ENCODE measurements around the gene MRPL48.
"Not testable (repeated sequence)": the region's sequence is repeated elsewhere in the genome, so short reads cannot be mapped to it uniquely, and the experiment has no call there.

Gene MRPL48

GRCh38 chr11:73749118-73749517, 38.6 kb upstream of the MRPL48 start:
- DNase-seq: no peak
- Histone ChIP-seq H3K27ac (no peak overlapping the region), H3K36me3 (no peaks in the 10 kb centered on the region), H3K27me3 (ENCODE audit: insufficient read depth, low read depth, severe bottlenecking) (no peaks in the 10 kb centered on the region), H3K9me3 (ENCODE audit: severe bottlenecking) (no peaks in the 10 kb centered on the region), H3K4me3 (ENCODE audit: low read depth, low read length) (no peak overlapping the region)
- TF ChIP-seq CTCF (IDR thresholded peaks at IDR 0.05; ENCODE audit: low read depth, low read length): no peak

- H3K4me3 ChIP-seq (ENCODE audit: low read depth, low read length): no peak overlapping the region
- H3K36me3 ChIP-seq: no peaks in the 10 kb centered on the region
- no peak for TF ChIP-seq CTCF (IDR thresholded peaks at IDR 0.05; ENCODE audit: low read depth, low read length)
- no peaks in the 10 kb centered on the region for H3K9me3 ChIP-seq (ENCODE audit: severe bottlenecking)
- no peak for DNase-seq
- no peak overlapping the region for H3K27ac ChIP-seq
- no peaks in the 10 kb centered on the region for H3K27me3 ChIP-seq (ENCODE audit: insufficient read depth, low read depth, severe bottlenecking)
Measured at GRCh38 chr11:73750228-73750627, 37.4 kb upstream of the MRPL48 start.

GRCh38 chr11:73750862-73751261, 36.8 kb upstream of the MRPL48 start:
- not testable (repeated sequence) for DNase-seq; H3K4me3 ChIP-seq (ENCODE audit: low read depth, low read length); H3K36me3 ChIP-seq; H3K27me3 ChIP-seq (ENCODE audit: insufficient read depth, low read depth, severe bottlenecking); H3K27ac ChIP-seq; H3K9me3 ChIP-seq (ENCODE audit: severe bottlenecking)

GRCh38 chr11:73752216-73752867, 35.3 kb upstream of the MRPL48 start:
- H3K36me3 ChIP-seq: no peaks in the 10 kb centered on the region
- H3K27ac ChIP-seq: no peak overlapping the region
- no peak overlapping the region for H3K4me3 ChIP-seq (ENCODE audit: low read depth, low read length)
- no peak for TF ChIP-seq CTCF (IDR thresholded peaks at IDR 0.05; ENCODE audit: low read depth, low read length)
- DNase-seq: no peak
- no peaks in the 10 kb centered on the region for H3K27me3 ChIP-seq (ENCODE audit: insufficient read depth, low read depth, severe bottlenecking)
- H3K9me3 ChIP-seq (ENCODE audit: severe bottlenecking): no peaks in the 10 kb centered on the region

- Histone ChIP-seq H3K36me3 (no peaks in the 10 kb centered on the region), H3K27me3 (ENCODE audit: insufficient read depth, low read depth, severe bottlenecking) (no peaks in the 10 kb centered on the region), H3K4me3 (ENCODE audit: low read depth, low read length) (no peak overlapping the region), H3K9me3 (ENCODE audit: severe bottlenecking) (no peaks in the 10 kb centered on the region), H3K27ac (no peak overlapping the region)
- DNase-seq: no peak
- no peak for TF ChIP-seq CTCF (IDR thresholded peaks at IDR 0.05; ENCODE audit: low read depth, low read length)
Measured at GRCh38 chr11:73752903-73753302, 34.8 kb upstream of the MRPL48 start.

GRCh38 chr11:73753938-73754337, 33.7 kb upstream of the MRPL48 start:
- Histone ChIP-seq H3K27me3 (ENCODE audit: insufficient read depth, low read depth, severe bottlenecking) (no peaks in the 10 kb centered on the region), H3K36me3 (no peaks in the 10 kb centered on the region), H3K4me3 (ENCODE audit: low read depth, low read length) (no peak overlapping the region), H3K9me3 (ENCODE audit: severe bottlenecking) (no peaks in the 10 kb centered on the region), H3K27ac (no peak overlapping the region)
- no peak for TF ChIP-seq CTCF (IDR thresholded peaks at IDR 0.05; ENCODE audit: low read depth, low read length)
- no peak for DNase-seq

Measured in WERI-Rb-1 (cell line).